SK-N-MC (cell line): ENCODE results near the gene DUSP5.

Experiments
- EZH2 ChIP-seq: fragments of 200-600 bp; sonication (generic); IDR thresholded peaks from one replicate; pipeline ENCODE4 v1.6.1; 2017; ENCODE audit warnings: antibody characterized with exemption
- POLR2AphosphoS5 ChIP-seq: IDR thresholded peaks from 2 replicates; pipeline ENCODE4 v1.6.1; 2012; ENCODE audit warnings: mild to moderate bottlenecking, low read depth, low read length, borderline replicate concordance

GRCh38 chr10:110474826-110475225 lies 22.9 kb upstream of the DUSP5 start:
- no peak for TF ChIP-seq EZH2
- TF ChIP-seq POLR2AphosphoS5 = no peak
